ENCODE results near the gene CDS2. TPM values are rescaled to one million over a fixed set of nuclear protein-coding genes. Genes with fewer than 3 reads are reported as not detected.

CDS2 gene
- polyA plus RNA-seq, 1 donor from 2014 or later: 66.7 TPM

GRCh38 chr20:5092765-5093339, 34.0 kb upstream of the CDS2 start:
- Histone ChIP-seq H3K4me3 (ENCODE audit: low read length) (no peak overlapping the region), H3K27ac (ENCODE audit: low read length) (no peak overlapping the region), H3K9me3 (ENCODE audit: low read length) (no peaks in the 10 kb centered on the region), H3K36me3 (ENCODE audit: insufficient read depth, low read length) (no peaks in the 10 kb centered on the region), H3K79me2 (replicated peaks; ENCODE audit: insufficient read depth, low read length) (no peaks in the 10 kb centered on the region), H3K27me3 (ENCODE audit: insufficient read depth, low read depth, low read length) (no peaks in the 10 kb centered on the region), H3F3A (ENCODE audit: insufficient read depth, low read length, poor library complexity, severe bottlenecking) (no peaks in the 10 kb centered on the region), H3K9ac (ENCODE audit: low read length) (no peak overlapping the region), H3K9me2 (ENCODE audit: insufficient read depth, low read length) (no peaks in the 10 kb centered on the region), H3K4me2 (ENCODE audit: low read length) (no peak overlapping the region), H2AFZ (ENCODE audit: low read depth, low read length) (no peak overlapping the region), H4K20me1 (ENCODE audit: insufficient read depth) (no peaks in the 10 kb centered on the region)
- TF ChIP-seq MXI1 (conservative IDR thresholded peaks at IDR 0.05; ENCODE audit: poor library complexity, severe bottlenecking): no peak
- TF ChIP-seq TAF1 (IDR thresholded peaks at IDR 0.05; ENCODE audit: low read depth): no peak
- TF ChIP-seq CTCF (IDR thresholded peaks at IDR 0.05; ENCODE audit: poor library complexity, severe bottlenecking): no peak
- no peak for TF ChIP-seq POLR2AphosphoS5 (IDR thresholded peaks at IDR 0.05)
- no peak for TF ChIP-seq REST (IDR thresholded peaks at IDR 0.05; ENCODE audit: borderline replicate concordance)
- TF ChIP-seq EP300 (conservative IDR thresholded peaks at IDR 0.05; ENCODE audit: poor library complexity, severe bottlenecking): no peak
- no peak for TF ChIP-seq EZH2 (IDR thresholded peaks at IDR 0.05; ENCODE audit: borderline replicate concordance, insufficient read depth, low read length, poor library complexity, severe bottlenecking)
- TF ChIP-seq RAD21 (conservative IDR thresholded peaks at IDR 0.05): no peak
- no peak for TF ChIP-seq SMC3 (conservative IDR thresholded peaks at IDR 0.05; ENCODE audit: poor library complexity)

GRCh38 chr20:5095454-5095853, 31.4 kb upstream of the CDS2 start:
- Histone ChIP-seq H3K79me2 (replicated peaks; ENCODE audit: insufficient read depth, low read length) (no peaks in the 10 kb centered on the region), H3K9ac (ENCODE audit: low read length) (no peak overlapping the region), H3K9me3 (ENCODE audit: low read length) (no peaks in the 10 kb centered on the region), H3K4me3 (ENCODE audit: low read length) (no peak overlapping the region), H4K20me1 (ENCODE audit: insufficient read depth) (no peaks in the 10 kb centered on the region), H3K27ac (ENCODE audit: low read length) (no peak overlapping the region), H3K36me3 (ENCODE audit: insufficient read depth, low read length) (peaks cover 5% of the 10 kb centered on the region), H3F3A (ENCODE audit: insufficient read depth, low read length, poor library complexity, severe bottlenecking) (no peaks in the 10 kb centered on the region), H3K27me3 (ENCODE audit: insufficient read depth, low read depth, low read length) (no peaks in the 10 kb centered on the region), H3K9me2 (ENCODE audit: insufficient read depth, low read length) (no peaks in the 10 kb centered on the region), H2AFZ (ENCODE audit: low read depth, low read length) (no peak overlapping the region), H3K4me2 (ENCODE audit: low read length) (no peak overlapping the region)
- no peak for TF ChIP-seq RAD21 (conservative IDR thresholded peaks at IDR 0.05)
- no peak for TF ChIP-seq POLR2AphosphoS5 (IDR thresholded peaks at IDR 0.05)
- TF ChIP-seq TAF1 (IDR thresholded peaks at IDR 0.05; ENCODE audit: low read depth): no peak
- no peak for TF ChIP-seq MXI1 (conservative IDR thresholded peaks at IDR 0.05; ENCODE audit: poor library complexity, severe bottlenecking)
- TF ChIP-seq SMC3 (conservative IDR thresholded peaks at IDR 0.05; ENCODE audit: poor library complexity): no peak
- TF ChIP-seq EZH2 (IDR thresholded peaks at IDR 0.05; ENCODE audit: borderline replicate concordance, insufficient read depth, low read length, poor library complexity, severe bottlenecking): no peak
- TF ChIP-seq EP300 (conservative IDR thresholded peaks at IDR 0.05; ENCODE audit: poor library complexity, severe bottlenecking): no peak
- no peak for TF ChIP-seq REST (IDR thresholded peaks at IDR 0.05; ENCODE audit: borderline replicate concordance)
- no peak for TF ChIP-seq CTCF (IDR thresholded peaks at IDR 0.05; ENCODE audit: poor library complexity, severe bottlenecking)
